Hematopoietic multipotent progenitor cell treated with erythropoietin and hydrocortisone succinate and interleukin-3 and kit ligand, for 4 days (in vitro differentiated cells): ENCODE measurements around the gene PTPRN2.
A peak's percentile ranks its signal among the peaks of the same experiment; 100 is the strongest.

Source experiments
- DNase-seq: peaks from one replicate; pipeline ENCODE4 v3.0.0-alpha.2; 2015

Gene PTPRN2

DNA sequence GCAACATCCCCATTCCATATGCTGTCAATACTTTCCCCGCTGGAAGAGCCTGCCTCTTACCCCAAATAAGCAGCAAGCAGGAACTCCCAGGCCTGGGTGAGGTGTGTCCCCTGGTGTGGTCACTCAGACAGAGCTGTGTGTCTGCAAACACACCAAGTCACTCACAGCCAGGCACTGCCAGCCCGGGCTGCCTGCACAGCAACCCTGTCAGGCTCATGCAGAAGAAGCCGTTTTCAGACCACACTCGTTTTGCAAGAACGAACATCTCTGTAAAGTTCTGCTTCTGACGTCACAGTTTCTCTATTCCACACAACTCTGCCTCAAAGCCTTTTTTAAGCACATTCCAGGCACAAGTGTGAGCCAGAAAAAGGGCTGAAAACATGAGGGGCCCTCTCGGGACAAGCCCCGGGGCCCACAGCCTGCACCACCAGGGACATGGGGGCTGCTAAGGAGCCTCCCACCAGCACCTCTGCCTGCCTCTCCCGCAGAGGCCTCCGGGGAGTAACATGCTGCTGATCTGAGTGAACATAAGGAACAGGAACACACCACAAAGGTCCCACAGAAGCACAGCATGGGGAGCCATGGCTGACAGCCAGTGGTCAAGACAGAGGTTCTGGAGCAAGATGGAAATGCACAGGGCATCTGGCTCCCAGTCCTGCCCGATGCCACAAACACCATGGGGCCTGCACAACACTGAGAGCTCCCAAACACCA, 11.4 kb downstream of the PTPRN2 start:
- DNase-seq = no peak

DNA sequence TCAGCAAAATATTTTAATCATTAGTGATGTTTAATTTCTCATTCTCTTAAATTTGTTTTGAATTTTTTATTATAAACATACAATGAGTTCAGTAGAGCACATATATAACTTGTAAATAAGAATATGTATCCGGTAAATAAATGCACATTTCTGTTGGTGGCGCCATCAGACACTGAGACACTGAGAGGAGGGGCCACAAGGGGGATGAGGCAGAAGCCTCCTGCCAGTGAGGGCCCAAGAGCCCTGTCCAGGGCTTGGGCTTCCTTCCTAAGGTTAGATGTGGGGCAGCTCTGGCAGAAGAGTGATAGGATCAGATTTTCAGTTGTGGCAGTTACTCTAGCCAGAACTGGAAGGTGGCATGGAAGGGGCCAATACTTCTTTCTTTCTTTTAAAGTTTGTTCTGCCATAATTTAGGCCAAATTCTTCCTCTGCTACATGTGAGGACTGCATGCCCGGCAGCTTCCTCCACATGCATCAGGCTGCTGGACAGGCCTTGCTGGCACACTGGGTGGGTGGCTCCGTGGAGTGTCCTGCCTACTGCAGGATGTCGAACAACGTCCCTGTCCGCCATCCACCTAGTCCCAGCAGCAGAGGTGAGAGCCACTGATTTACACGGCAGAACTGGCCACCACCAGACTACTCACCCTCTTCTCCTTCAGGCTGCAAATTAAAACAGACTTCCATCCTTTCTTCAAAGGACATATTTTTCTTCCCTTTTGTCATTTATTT, 13.2 kb downstream of the PTPRN2 start:
- no peak for DNase-seq

DNA sequence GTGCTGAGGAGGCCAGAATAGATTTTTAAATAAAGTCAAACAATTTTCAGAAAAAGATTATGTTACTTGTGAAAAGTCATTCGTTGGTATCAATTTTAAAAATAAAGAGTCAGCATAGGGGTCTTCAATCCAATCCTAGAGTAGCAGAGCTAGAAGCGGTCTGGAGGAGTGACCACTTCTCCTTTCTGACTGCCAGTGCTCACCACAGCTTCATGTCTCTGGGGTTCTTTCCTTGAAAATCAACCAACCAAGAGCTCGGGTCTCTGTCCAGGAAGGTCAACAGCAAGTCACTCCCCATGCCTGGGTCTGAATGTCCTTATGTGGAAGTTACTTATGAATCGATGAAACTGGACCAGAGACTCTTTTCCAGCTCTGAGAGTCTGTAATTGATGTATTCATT, 14.3 kb downstream of the PTPRN2 start:
- DNase-seq = peak; percentile 37

DNA sequence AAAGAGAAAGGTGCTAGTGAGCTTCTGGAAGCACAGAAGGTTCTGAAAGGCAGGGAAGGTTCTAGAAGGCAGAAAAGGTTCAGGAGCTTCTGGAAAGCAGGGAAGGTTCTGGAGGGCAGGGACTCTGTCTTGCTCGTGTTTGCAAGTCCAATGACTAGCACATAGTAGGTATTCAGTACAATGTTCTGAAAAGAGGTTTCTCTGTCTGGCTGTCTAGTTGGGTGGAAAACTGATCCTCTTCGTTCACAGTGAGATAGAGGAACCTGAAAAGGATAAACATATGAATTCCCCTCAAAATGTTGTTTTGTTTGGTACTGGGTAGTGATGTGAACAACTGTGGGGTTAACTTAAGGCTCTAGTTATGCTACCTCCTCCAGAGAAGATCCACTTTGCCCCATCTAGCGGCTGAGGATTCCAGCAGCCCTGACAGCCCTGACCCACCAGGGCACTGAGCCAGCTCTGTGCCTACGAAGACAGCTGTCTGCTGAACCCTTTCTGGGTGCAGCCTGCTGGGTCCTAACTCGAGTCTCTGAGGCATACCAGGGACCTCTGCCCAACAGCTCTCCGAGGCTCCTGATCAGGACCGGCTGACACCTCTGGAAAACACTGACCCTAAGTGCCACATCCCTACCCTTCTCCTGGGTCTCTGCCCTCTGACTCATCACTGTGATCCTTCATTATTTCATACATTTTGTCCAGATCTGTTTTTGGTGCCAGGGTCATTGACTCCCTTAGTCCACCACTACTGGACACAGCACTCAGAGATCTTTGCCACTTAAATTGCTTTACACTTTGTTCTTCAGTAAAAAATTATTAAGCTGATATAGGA, 15.4 kb downstream of the PTPRN2 start:
- peak; percentile 36 for DNase-seq

DNA sequence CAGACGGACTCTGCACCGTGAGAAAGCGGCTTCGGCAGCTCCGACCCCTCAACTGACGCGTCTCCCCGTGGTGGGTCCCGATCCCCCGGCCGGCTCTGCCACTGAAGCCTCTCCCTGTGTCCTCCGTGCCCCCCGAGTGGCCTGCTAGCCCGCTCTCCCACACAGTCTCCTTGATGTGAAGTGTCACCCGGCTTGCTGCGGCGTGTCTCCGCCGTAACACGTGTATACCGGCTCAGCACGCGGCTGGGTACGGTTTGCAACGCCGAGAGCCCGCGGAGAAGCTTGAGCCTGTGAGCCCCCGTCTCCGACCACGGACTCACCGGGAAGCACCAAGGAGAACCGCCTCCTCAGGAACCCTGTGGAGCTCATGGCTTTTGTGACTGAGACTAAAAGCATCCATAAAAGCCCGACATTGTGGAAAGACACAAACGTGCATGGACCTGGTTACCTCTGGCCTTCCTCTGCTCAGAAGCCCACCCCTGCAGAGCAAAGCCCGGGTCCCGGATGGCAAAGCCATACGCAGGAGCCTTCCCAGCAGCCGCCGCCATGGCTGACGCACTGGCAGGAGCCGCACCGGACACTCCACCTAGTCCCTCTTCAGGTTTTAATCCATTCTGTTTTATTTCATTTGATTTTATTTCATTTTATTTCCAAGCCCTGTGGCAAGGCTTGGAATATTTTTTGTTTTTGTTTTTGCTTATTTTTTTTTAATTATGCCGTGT, 17.0 kb downstream of the PTPRN2 start:
- no peak for DNase-seq

DNA sequence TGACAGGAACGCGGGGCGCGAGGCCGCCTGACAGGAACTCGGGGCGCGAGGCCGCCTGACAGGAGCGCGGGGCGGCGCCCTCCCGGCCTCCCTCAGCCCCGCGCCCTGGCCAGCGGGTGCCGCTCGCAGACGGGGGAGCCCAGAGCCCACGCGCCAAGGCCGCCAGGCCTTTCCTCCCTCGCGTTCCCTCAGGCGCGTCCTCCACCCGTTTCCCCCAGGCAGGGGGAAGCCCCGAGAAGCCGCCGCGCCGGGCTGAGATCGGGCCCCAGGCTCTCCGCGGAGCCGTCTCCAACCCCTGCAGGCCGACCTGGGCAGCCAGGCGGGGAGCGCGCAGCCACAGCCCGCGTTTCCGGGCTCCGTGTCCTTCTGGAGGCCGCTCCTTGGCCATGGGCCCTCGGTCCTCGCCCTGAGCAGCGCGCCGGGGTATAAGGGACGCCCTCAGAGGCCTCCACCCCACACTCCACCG, 17.7 kb downstream of the PTPRN2 start:
- DNase-seq = no peak

DNA sequence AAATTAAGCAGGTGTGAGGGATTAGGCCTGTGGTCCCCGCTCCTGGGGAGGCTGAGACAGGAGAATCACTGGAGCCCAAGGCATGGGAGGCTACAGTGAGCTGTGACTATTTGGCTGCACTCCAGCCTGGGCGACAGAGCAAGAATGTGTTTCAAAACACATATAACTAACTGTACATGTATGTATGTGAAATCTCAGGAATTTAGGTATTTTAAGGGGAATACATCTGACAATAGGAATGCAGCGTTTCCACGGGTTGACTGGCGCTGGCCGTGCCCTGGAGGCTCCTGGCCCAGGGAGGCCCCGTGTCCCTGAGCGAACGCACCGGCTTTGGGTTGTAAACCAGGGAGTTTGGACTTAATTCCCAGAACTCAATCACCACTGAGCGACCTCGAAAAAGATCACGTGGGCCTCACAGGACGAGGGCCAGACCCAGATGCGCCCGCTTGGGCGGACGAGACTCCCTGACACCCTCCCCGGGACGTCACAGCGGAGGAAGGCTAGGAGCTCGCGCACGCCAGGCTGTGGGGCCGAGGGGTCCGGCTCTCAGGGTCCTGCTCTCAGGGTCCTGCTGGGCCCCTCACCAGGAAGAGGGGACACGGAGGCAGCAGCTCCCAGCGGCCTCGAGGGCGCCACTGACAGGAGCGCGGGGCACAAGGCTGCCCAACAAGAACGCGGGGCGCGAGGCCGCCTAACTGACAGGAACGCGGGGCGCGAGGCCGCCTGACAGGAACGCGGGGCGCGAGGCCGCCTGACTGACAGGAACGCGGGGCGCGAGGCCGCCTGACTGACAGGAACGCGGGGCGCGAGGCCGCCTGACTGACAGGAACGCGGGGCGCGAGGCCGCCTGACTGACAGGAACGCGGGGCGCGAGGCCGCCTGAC, 18.4 kb downstream of the PTPRN2 start:
- no peak for DNase-seq

DNA sequence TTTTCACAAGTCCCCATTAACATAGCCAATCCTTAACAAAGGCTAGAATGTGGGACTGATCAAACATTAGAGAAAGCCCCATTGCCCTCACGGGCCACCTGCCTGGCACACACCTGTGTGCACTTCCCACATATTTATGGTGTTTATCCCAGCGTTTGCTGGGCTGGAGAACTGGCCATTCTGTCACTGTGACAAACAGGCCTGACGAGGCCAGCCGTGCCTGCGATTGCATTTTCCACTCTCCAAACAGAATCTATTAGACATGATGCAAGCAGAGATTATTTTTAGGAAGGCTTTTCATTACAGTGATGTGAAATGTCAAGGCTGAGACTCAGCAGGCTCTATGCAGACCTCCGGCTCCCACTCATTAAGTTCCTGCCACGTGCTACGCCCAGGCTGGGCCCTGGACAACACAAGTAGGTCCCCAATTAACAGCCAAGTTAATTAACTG, 20.4 kb downstream of the PTPRN2 start:
- no peak for DNase-seq

DNA sequence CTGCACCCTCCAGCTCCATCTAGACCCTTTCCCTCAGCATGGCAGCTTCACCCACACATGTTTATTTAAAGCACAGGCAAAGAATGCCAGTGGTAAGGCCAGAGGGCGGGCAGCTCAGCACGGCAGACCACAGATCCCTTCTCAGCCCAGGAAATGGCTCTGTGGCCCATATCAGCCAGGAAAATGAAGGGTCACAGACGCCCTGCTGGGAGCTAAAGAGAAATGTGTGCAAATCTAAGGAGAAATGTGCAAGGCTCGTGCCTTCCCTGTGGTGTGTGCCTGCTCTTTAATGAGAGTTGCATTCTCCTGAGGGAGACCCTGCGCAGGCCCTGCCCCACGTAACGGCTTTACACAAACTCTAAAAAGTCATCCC, 23.0 kb downstream of the PTPRN2 start:
- DNase-seq = no peak

DNA sequence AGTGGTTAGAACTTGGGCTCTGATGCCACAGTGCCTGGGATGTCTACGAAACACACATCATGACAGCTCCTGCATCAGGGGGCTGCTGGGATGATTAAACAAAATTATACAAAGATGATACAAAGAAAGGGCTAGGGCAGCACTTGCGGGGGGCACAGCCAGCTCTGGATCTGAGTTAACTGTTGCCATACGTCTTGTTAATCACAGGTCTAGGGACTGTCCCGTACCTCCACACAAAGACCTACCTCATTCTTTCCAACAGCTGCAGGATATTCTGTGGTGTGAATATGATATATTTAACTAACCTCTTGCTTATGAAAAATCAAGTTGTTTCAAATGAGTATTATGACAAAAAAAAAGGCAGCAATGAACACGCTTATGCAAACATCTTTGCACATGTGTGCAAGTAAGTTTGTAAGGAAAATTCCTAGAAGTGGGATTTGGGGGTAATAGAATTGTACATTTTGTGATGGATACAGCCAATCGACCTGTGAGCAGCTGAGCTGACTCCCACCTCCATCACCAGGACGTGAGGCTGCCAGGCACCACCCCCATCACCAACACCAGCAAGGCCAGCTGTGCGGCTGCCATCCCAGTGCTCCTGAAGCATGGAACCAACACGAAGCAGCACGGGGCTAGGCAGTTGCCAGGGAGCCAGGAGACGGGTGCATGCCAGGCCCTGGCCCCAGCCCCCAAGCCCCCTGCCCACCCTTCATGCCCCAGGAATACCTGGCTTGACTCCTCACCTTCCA, 23.5 kb downstream of the PTPRN2 start:
- DNase-seq = no peak

DNA sequence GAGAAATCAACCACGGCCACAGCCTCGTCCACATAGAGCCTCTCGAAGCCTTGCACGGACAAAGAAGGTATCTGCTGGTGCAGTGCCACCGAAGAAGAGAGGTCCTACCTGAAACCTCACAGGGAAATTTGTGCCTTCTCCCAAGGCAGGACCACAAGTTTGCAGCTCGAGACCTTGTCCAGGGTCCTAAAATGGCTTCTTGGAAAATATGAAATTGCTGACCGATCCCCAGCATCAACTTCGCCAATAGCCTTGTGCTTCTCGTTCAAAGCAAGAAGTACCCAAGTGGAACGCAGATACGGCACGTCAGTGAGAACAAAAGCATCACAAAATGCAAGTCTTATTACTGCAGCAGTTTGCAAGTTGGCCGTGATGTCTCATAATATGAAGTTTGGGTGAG, 24.6 kb downstream of the PTPRN2 start:
- no peak for DNase-seq

DNA sequence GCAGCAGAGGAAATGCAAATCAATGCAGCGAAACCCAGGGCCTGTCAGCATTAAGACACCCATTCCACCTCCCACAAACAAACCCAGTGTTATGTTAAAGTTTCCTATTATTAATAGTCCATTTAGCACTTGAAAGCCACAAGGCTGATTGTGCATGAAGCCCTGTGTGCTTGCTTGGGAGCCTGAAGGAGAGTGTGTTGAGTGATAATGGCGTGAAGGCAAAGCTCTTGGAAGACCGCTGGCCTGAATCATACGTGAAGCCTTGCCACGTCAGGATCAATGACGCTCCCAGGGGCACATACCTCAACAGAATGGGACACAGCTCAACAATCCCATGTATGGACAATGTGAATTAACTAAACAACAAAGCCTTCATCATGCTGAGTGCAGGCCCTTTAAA, 25.1 kb downstream of the PTPRN2 start:
- no peak for DNase-seq

DNA sequence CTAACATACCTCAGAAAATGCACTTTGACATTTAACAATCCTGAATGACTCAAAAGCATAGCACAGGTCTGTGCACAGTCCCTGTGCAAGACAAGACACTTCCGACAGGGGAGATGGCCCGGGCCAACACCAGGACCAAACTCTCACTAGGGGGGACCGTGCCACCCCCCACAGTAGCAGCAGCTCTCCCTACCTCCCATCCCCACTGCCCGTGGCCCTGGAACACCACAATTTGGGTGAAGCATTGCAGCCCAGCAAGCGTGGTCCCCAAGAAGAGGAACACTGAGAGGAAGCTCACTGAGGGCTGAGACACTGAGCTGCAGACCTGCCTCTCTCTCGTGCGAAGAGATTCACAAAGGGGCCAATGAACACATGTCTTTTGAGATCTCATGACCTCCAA, 26.0 kb downstream of the PTPRN2 start:
- no peak for DNase-seq

DNA sequence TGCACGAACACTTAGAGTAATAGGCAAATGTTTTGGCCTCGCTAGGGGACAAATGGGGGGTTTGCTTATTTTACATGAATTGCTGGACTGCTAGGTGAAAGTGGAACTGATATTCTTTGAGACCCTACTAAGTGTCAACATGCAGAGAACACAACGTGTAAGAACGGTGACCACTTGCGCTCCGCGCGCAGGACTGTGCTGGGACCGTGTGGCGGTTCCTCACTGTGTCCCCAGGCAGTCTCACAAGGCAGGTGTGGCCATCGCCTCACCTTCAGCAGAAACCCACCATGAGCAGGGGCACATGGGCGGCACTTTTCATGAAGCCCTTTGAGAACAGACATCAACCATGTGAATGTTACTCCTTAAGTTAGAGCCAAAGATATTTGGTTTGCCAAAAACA, 27.2 kb downstream of the PTPRN2 start:
- DNase-seq = no peak

DNA sequence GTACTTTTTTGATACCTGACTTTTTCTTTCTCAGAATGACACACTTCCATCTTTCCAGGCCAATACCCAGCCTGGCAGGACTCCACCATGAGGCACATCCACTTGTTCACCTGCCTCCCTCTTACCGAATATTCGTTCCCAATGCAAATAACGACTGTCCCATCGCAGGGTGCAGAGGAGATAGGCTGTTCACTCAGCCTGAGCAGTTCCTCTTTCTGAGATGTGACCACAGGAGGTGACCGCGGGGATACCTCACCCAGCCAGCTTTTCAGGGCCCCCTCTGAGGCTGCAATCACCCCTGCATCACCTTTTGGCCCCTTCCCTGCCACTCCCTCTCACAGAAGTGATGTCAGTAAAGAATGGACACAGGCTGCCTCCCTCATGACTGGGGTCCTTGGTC, 28.3 kb downstream of the PTPRN2 start:
- peak; percentile 39 for DNase-seq

DNA sequence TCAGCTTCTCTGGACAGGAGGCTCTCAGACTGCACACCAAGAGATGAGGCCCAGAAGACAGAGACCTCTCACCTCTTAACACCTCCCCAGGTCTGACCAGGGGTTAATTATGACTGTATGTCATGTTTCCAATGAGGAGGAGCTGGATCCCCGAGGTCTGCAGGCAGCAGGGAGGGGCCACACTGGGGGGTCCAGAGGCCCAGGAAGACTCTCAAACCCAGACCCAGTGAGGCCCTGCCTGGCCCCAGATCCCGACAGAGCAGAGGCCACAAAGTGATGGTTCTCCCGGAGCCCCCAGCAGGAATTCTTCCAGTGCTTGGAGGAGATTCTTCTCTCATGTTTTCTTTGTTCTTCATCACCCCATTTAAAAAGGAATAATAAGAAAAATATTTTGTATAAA, 28.8 kb downstream of the PTPRN2 start:
- no peak for DNase-seq

DNA sequence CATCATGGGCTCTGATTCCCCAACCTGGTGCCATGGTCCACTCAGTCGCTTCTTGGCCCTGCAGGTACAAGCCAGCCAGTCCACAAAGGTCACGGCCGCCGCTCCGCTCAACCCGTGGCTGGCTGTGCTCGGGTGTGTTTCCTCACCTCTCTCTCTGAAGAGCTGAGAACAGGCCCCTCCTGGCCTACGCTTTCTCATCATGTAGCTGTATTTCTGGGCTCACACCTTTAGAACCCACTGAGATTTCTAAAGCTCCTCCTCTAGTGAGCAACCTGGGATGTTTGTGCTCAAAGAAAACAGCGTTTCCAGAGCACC, 30.2 kb downstream of the PTPRN2 start:
- no peak for DNase-seq

DNA sequence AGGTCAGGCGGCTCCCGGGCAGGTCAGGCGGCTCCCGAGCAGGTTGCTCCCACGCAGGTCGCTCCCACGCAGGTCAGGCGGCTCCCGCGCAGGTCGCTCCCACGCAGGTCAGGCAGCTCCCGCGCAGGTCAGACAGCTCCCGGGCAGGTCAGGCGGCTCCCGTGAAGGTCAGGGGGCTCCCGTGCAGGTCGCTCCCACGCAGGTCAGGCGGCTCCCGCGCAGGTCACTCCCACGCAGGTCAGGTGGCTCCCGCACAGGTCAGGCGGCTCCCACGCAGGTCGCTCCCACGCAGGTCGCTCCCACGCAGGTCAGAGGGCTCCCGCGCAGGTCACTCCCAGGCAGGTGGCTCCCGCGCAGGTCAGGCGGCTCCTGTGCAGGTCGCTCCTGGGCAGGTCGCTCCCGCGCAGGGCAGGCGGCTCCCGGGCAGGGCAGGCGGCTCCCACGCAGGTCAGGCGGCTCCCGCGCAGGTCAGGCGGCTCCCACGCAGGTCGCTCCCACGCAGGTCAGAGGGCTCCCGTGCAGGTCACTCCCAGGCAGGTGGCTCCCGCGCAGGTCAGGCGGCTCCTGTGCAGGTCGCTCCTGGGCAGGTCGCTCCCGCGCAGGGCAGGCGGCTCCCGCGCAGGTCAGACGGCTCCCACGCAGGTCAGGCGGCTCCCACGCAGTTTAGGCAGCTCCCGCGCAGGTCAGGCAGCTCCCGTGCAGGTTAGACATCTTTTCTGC, 30.7 kb downstream of the PTPRN2 start:
- no peak for DNase-seq

DNA sequence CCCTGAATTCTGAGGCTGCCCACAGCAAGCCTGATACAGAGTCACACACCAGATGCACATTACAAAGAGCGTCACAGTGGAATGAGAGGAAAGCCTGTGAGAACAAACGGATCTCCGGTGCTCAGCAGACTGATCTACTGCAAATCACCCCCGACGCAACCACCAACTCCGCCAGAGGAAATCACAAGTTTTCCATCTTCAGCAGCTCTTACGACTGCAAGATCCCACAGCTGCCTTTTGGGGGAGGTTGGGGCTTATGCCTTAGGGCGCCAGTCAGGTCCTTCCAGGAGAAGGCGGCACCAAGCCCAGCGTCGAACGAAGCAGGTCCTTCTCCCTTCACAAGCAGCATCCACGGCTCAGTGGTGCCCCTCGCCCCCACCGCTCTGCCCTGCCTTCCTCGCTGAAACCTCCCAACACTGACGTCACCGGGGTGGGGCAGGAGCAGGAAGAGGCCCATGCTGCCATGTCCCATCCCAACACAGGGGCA, 32.5 kb downstream of the PTPRN2 start:
- no peak for DNase-seq

DNA sequence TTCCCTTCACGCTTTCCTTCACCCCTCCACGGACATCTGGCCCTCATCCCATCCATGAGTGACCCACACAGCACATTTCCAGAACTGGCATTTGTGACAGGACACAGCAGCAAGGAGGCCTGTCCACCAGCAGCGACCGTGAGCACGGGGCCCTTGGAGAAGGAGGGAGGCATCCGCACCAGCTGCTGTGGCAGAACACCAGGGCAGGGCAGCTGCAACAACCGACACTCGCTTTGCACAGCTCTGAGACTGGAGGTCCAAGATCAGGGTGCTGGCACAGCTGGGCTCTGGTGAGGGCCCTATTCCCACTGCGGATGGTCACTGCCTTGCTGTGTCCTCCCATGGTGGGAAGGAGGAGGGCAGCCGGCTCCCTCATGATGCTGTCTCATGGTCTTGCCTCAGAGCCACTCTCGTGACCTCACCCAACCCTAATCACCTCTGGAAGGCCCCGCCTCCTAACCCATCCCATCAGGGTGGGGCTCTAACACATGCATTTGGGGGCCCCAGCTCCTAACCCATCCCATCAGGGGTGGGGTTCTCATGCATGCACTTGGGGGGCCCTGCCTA, 36.7 kb downstream of the PTPRN2 start:
- DNase-seq = no peak
